Central memory CD8-positive, alpha-beta T cell (primary cell): Measurements from ENCODE around the gene MRPL34.

ENCODE experiments used
- ATAC-seq: fragments of 150-1000 bp; cut with Tn5 transposase; replicated peaks from 2 replicates; pipeline ENCODE4 v1.10.0; 2022; ENCODE audit warnings: mild to moderate bottlenecking, moderate FRiP score, moderate number of reproducible peaks; ENCODE audit not compliant: poor library complexity, severe bottlenecking; ENCODE audit errors: extremely low read depth
- DNase-seq, 2 donors: peaks; one replicate each; pipeline ENCODE4 v3.0.0; 2021; ENCODE audit warnings: low spot score in 2 of 2
- H3K27ac Mint-ChIP-seq: one replicate; pipeline ENCODE4 v1.8.0; 2022; ENCODE audit warnings: low read depth, mild to moderate bottlenecking, moderate library complexity, mixed read lengths
- H3K27me3 Mint-ChIP-seq: one replicate; pipeline ENCODE4 v1.8.0; 2022; ENCODE audit warnings: mixed read lengths
- H3K36me3 Mint-ChIP-seq: one replicate; pipeline ENCODE4 v1.8.0; 2022; ENCODE audit warnings: mild to moderate bottlenecking, moderate library complexity, mixed read lengths; ENCODE audit not compliant: insufficient read depth
- H3K4me1 Mint-ChIP-seq: one replicate; pipeline ENCODE4 v1.8.0; 2022; ENCODE audit warnings: mixed read lengths
- H3K4me3 Mint-ChIP-seq: one replicate; pipeline ENCODE4 v1.8.0; 2022; ENCODE audit warnings: mild to moderate bottlenecking, moderate library complexity, mixed read lengths
- H3K9me3 Mint-ChIP-seq: one replicate; pipeline ENCODE4 v1.8.0; 2022; ENCODE audit warnings: mixed read lengths

MRPL34 gene

DNA sequence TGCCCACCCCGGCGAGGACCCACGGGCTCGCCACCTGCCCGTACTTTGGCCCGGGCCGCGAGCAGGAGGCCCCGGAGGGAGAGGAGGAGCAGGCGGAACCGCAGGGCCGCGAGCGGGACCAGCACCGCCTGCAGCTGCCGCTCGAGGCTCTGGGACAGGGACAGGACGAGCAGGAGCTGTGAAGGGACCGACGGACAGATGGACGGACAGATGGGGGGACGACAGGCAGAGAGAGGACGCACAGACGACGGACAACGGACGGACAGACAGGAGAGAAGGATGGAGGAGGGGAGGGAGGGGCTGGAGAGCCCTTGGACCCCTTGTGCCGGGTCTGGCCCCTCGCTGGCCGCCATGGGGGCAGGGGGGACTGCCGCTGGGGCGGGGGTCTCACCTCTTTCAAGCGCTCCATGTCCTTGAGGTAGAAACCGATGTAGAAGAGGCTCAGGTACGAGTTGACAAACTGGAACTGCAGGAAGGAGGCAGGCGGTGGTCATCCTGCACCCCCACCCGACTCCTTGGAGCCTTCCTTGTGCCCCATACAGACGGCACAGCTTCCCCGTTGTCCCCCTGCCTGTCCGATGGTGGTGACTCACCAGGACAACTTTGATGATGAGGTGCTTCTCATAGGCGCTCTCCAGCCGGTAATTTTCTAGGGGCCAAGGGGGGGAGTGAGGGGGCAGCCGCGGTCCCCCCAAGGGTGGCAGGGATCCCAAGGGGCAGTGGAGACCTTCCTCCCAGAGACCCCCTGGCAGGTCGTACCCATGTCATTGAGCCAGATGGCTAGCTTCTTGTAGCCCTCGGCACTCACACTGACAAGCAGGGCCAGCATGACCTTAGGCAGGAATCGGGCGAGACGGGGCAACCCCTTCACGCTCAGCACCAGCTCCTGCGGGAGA lies 23.9 kb downstream of the MRPL34 start:
- no peak overlapping the region for H3K27ac Mint-ChIP-seq
- peaks cover 20% of the 10 kb centered on the region for H3K4me1 Mint-ChIP-seq
- no peak for DNase-seq
- H3K36me3 Mint-ChIP-seq, result peaks cover 2% of the 10 kb centered on the region
- no peak for ATAC-seq
- no peaks in the 10 kb centered on the region for H3K9me3 Mint-ChIP-seq
- H3K27me3 Mint-ChIP-seq, result no peaks in the 10 kb centered on the region
- H3K4me3 Mint-ChIP-seq, result peak overlapping the region; percentile 68

- Mint-ChIP-seq H3K9me3 (no peaks in the 10 kb centered on the region), H3K27ac (peak overlapping the region; percentile 20), H3K4me1 (peaks cover 26% of the 10 kb centered on the region), H3K4me3 (peak overlapping the region; percentile 68), H3K36me3 (peaks cover 2% of the 10 kb centered on the region), H3K27me3 (no peaks in the 10 kb centered on the region)
- no peak for ATAC-seq
- no peak for DNase-seq
Measured at GRCh38 chr19:17330262-17331044, 24.8 kb downstream of the MRPL34 start.

- no peak for ATAC-seq
- DNase-seq, result no peak
- H3K27me3 Mint-ChIP-seq, result no peaks in the 10 kb centered on the region
- peak overlapping the region; percentile 20 for H3K27ac Mint-ChIP-seq
- peaks cover 26% of the 10 kb centered on the region for H3K4me1 Mint-ChIP-seq
- H3K36me3 Mint-ChIP-seq, result peaks cover 2% of the 10 kb centered on the region
- H3K4me3 Mint-ChIP-seq, result peak overlapping the region; percentile 62
- H3K9me3 Mint-ChIP-seq, result no peaks in the 10 kb centered on the region
Measured at GRCh38 chr19:17331045-17331558, 25.4 kb downstream of the MRPL34 start.

- no peaks in the 10 kb centered on the region for H3K9me3 Mint-ChIP-seq
- no peak overlapping the region for H3K4me3 Mint-ChIP-seq
- peaks cover 3% of the 10 kb centered on the region for H3K36me3 Mint-ChIP-seq
- H3K27me3 Mint-ChIP-seq, result no peaks in the 10 kb centered on the region
- H3K27ac Mint-ChIP-seq, result no peak overlapping the region
- no peak for DNase-seq
- peaks cover 36% of the 10 kb centered on the region for H3K4me1 Mint-ChIP-seq
- no peak for ATAC-seq
Measured at GRCh38 chr19:17332360-17332676, 26.6 kb downstream of the MRPL34 start.

- Mint-ChIP-seq H3K9me3 (no peaks in the 10 kb centered on the region), H3K4me3 (peak overlapping the region; percentile 38), H3K27me3 (no peaks in the 10 kb centered on the region), H3K4me1 (peaks cover 40% of the 10 kb centered on the region), H3K36me3 (peaks cover 4% of the 10 kb centered on the region), H3K27ac (no peak overlapping the region)
- no peak for ATAC-seq
- no peak for DNase-seq
Measured at GRCh38 chr19:17332677-17333581, 27.3 kb downstream of the MRPL34 start.

DNA sequence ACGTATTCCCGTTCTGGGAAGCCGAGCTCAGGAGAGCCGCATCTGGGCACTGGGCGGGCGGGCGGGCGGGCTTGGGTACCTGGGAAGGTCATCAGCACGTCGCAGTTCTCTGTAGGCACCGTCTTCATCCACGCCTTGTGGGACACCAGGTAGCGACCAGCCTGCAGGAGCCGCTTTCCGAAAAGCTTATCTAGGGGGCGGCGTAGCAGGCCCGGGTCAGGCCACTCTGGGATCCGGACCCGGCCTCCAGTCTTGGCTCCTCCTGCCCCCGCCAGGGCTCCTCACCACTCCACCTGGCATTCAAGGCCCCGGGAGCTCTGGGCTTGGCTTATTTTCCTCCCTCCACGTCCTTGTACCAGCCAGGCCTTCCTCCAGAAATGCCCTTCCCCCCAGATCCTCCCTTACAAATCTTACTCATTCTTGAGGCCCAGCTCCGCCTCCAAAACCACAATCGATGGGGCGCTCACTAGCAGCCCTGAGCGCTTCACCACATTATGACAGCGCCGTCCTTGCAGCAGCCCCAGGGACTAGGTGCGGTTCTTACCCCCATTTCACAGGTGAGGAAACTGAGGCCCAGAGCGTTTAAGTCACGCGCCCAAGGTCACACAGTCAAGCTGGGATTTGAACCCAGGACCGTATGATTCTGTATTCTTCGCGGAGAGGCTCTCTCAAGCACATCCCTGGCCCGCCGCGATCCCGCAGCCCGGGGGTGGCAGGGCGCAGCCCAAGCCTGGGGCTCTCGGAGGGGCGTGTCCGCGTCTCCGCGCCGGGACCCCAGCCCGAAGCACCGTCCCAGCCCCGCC lies 28.1 kb downstream of the MRPL34 start:
- peak in 1 of 2 donors; percentile 47 for DNase-seq
- peak; percentile 22 for ATAC-seq
- Mint-ChIP-seq H3K36me3 (peaks cover 4% of the 10 kb centered on the region), H3K9me3 (no peaks in the 10 kb centered on the region), H3K27me3 (no peaks in the 10 kb centered on the region), H3K4me1 (peaks cover 40% of the 10 kb centered on the region), H3K27ac (no peak overlapping the region), H3K4me3 (peak overlapping the region; percentile 82)

DNA sequence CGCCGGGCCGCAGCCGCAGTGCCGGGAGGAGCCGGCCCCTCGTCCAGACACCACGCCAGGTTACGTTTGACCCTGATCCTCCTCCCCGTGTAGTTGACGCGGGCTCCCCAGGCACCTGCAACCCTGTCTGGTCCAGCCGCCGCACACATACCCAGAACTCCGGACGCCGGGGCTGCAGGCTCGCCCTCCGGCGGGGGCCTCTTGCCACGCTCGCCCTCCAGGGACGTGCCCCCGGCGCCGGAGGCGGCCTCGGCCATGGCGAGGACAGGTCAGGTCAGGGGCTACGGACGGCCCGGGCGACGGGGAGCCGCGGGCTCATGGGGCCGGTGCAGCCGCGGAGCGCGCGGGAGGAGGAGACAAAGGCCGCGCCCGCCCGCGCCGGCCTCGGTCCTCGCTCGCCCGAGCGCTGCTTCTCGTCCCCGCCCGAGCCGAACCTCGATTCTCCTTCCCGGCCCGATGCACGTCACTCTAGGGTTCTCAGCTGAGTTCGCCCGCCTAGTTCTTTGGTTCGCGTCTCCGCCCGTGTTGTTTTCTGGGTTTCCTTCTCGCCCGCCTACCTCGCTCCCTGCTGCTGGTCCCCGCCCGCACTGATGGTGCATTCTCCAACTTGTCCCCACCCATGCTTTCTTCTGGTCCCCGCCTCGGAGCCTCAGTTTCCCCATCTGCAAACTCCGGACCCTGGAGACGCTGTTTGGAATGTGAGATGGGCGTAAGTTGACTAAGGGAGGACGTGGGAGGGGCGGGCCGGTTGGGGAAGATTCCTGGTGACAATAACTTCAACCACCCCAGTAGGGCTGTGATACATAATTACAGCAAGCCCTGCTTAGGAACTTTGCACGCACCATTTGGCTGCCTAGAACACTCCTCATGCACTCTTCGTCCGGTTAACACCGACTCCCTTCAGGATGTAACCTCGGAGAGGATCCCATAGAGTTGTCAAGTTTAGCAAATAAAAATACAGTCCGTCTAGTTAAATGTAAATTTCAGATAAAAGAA lies 29.0 kb downstream of the MRPL34 start, which contains the start of gene ANO8:
Gene ANO8, minus strand, starts transcription at position 442 of the 996 bp plus-strand sequence. Its CDS starts 185 bp downstream, at position 257.
- peak; percentile 95 for DNase-seq
- ATAC-seq, result peak; percentile 64
- Mint-ChIP-seq H3K4me1 (peaks cover 35% of the 10 kb centered on the region), H3K4me3 (peak within 1 kb of the TSS; percentile 82), H3K9me3 (no peaks in the 10 kb centered on the region), H3K27ac (no peak within 1 kb of the TSS), H3K27me3 (no peaks in the 10 kb centered on the region), H3K36me3 (peaks cover 6% of the 10 kb centered on the region)

- H3K4me1 Mint-ChIP-seq, result peaks cover 35% of the 10 kb centered on the region
- no peaks in the 10 kb centered on the region for H3K9me3 Mint-ChIP-seq
- no peak for DNase-seq
- H3K27me3 Mint-ChIP-seq, result no peaks in the 10 kb centered on the region
- H3K36me3 Mint-ChIP-seq, result peaks cover 6% of the 10 kb centered on the region
- H3K27ac Mint-ChIP-seq, result no peak overlapping the region
- ATAC-seq, result no peak
- peak overlapping the region; percentile 81 for H3K4me3 Mint-ChIP-seq
Measured at GRCh38 chr19:17335575-17335974, 29.9 kb downstream of the MRPL34 start.

- Mint-ChIP-seq H3K27me3 (no peaks in the 10 kb centered on the region), H3K36me3 (peaks cover 9% of the 10 kb centered on the region), H3K4me3 (peak within 1 kb of the TSS; percentile 81), H3K4me1 (peaks cover 35% of the 10 kb centered on the region), H3K9me3 (no peaks in the 10 kb centered on the region), H3K27ac (peak within 1 kb of the TSS; percentile 72)
- peak; percentile 95 for ATAC-seq
- DNase-seq, result peak; percentile 86 to 94
Measured at GRCh38 chr19:17336872-17337674, 31.4 kb downstream of the MRPL34 start, which contains the start of gene GTPBP3. Gene GTPBP3 (plus strand): TSS chr19:17337553. CDS start chr19:17337612, 59 bp downstream.
